ENCODE results near the gene PARD6A. TPM values are rescaled to one million over a fixed set of nuclear protein-coding genes. Genes with fewer than 3 reads are reported as not detected.
A peak's percentile ranks its signal among the peaks of the same experiment; 100 is the strongest.

Gene PARD6A
- total and polyA plus RNA-seq, 2 of the 13 experiments (the other 11 are each of a cell fraction or from before 2014, with no cell fraction given): 3.5 to 4.3 TPM

DNA sequence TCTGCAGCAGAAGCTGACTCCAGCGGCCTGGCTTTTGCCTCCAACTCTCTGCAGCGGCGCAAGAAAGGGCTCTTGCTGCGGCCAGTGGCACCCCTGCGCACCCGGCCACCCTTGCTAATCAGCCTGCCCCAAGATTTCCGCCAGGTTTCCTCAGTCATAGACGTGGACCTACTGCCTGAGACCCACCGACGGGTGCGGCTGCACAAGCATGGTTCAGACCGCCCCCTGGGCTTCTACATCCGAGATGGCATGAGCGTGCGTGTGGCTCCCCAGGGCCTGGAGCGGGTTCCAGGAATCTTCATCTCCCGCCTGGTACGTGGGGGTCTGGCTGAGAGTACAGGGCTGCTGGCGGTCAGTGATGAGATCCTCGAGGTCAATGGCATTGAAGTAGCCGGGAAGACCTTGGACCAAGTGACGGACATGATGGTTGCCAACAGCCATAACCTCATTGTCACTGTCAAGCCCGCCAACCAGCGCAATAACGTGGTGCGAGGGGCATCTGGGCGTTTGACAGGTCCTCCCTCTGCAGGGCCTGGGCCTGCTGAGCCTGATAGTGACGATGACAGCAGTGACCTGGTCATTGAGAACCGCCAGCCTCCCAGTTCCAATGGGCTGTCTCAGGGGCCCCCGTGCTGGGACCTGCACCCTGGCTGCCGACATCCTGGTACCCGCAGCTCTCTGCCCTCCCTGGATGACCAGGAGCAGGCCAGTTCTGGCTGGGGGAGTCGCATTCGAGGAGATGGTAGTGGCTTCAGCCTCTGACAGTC lies 1.3 kb downstream of the PARD6A start:
- Histone ChIP-seq H3K4me2 (ENCODE audit: low read depth, low read length) (no peak overlapping the region), H3K4me3 (replicated peaks in 1 of 3; ENCODE audit: insufficient read depth in 1 of 3, low read depth in 2 of 3, low read length in 3 of 3) (no peak overlapping the region), H4K20me1 (ENCODE audit: insufficient read depth, low read length) (0 out of 2 replicates have a peak, but pooled peaks cover 3% of the 10 kb centered on the region), H3K9me3 (ENCODE audit: low read length) (no peaks in the 10 kb centered on the region), H3K4me1 (ENCODE audit: insufficient read depth, low read length) (peaks cover 25% of the 10 kb centered on the region), H2AFZ (ENCODE audit: low read length) (no peak overlapping the region), H3K9ac (ENCODE audit: insufficient read depth, low read depth, low read length) (no peak overlapping the region), H3K36me3 (replicated peaks in 1 of 2; ENCODE audit: control insufficient read depth in 1 of 2, insufficient read depth in 2 of 2, low read length in 2 of 2) (peaks cover 5 to 13% of the 10 kb centered on the region in 2 experiments; a peak in 4 of 5 replicates), H3K27ac (ENCODE audit: extremely low read length, insufficient read depth, low read length) (no peak overlapping the region), H3K27me3 (ENCODE audit: control insufficient read depth in 1 of 2, insufficient read depth in 2 of 2, low read length in 2 of 2) (no peaks in the 10 kb centered on the region; a peak in 1 of 5 replicates), H3K79me2 (ENCODE audit: insufficient read depth, low read length) (peaks cover 11% of the 10 kb centered on the region)
- DNase-seq (ENCODE audit: low spot score): no peak
- no peak for FAIRE-seq
- no peak for ATAC-seq
- in situ Hi-C loops (cut with HindIII; ENCODE audit: extremely low pct_ligation_motif_present, low pct_unique_long_range_greater_than_20kb) (loop anchor here (10.0 kb wide), 1 partner anchor 273 kb away; the partner anchor contains the start of genes CTRL and PSMB10), intact Hi-C loops (cut with micrococcal nuclease; ENCODE audit: unreplicated experiment) (no loop called here)
- TF ChIP-seq MTA1 (CRISPR knock-in tag; IDR thresholded peaks at IDR 0.05; ENCODE audit: borderline replicate concordance) (0 out of 2 replicates have a peak, but pooled peaks have one; percentile 23), AGO2 (optimal IDR thresholded peaks at IDR 0.05; ENCODE audit: low read depth, low read length) (peak; percentile 66), CCDC6 (CRISPR knock-in tag; IDR thresholded peaks at IDR 0.05) (no peak)
- ChIA-PET CTCF (ENCODE audit: low intra/inter-chr PET ratio, low total read pairs) (no interaction called here), POLR2A (no interaction called here)
- BruUV-seq (replicated peaks): no TSS peak
- WGBS (ENCODE audit: low lambda C conversion rate): 97% methylated on average over 29 of the region's 34 CpGs

DNA sequence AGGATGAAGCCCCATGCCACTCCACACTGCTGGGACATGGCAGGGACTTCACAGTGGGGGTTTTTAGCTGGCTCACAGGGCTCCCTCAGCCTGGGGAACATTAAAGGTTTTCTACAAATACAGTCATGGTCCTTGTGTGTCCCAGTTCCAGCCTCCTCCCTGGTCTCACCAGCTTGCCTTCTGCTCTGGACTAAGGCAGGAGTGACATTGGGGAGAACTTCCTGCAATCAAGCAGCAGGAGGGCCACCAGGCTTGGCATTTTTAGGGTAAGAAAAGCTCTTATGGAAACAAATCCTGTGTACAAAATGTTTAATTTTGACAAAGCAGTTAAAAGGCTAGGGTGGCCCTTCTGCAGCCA lies 1.9 kb downstream of the PARD6A start:
- intact Hi-C loops (cut with micrococcal nuclease; ENCODE audit: unreplicated experiment): no loop called here
- Histone ChIP-seq H4K20me1 (ENCODE audit: insufficient read depth, low read length) (0 out of 2 replicates have a peak, but pooled peaks cover 3% of the 10 kb centered on the region), H3K9me3 (ENCODE audit: low read length) (no peaks in the 10 kb centered on the region), H3K79me2 (ENCODE audit: insufficient read depth, low read length) (peaks cover 11% of the 10 kb centered on the region), H2AFZ (ENCODE audit: low read length) (no peak overlapping the region), H3K36me3 (replicated peaks in 1 of 2; ENCODE audit: control insufficient read depth in 1 of 2, insufficient read depth in 2 of 2, low read length in 2 of 2) (peaks cover 5 to 9% of the 10 kb centered on the region in 2 experiments; a peak in 4 of 5 replicates), H3K9ac (ENCODE audit: insufficient read depth, low read depth, low read length) (no peak overlapping the region), H3K4me2 (ENCODE audit: low read depth, low read length) (no peak overlapping the region), H3K27me3 (ENCODE audit: control insufficient read depth in 1 of 2, insufficient read depth in 2 of 2, low read length in 2 of 2) (no peaks in the 10 kb centered on the region; a peak in 1 of 5 replicates), H3K4me1 (ENCODE audit: insufficient read depth, low read length) (peaks cover 31% of the 10 kb centered on the region), H3K4me3 (replicated peaks in 1 of 3; ENCODE audit: insufficient read depth in 1 of 3, low read depth in 2 of 3, low read length in 3 of 3) (no peak overlapping the region), H3K27ac (ENCODE audit: extremely low read length, insufficient read depth, low read length) (no peak overlapping the region)
- CTCF ChIA-PET (ENCODE audit: low intra/inter-chr PET ratio, low total read pairs): no interaction called here
- no peak for ATAC-seq
- DNase-seq (ENCODE audit: low spot score): no peak
- POLR2A ChIA-PET: no interaction called here
- in situ Hi-C loops (cut with HindIII; ENCODE audit: extremely low pct_ligation_motif_present, low pct_unique_long_range_greater_than_20kb): loop anchor here (10.0 kb wide), 1 partner anchor 272 kb away; the partner anchor contains the start of genes CTRL and PSMB10
- no peak for FAIRE-seq
- no peak for TF ChIP-seq RNF2 (conservative IDR thresholded peaks at IDR 0.05; ENCODE audit: low read depth)
- no peak for TF ChIP-seq ZNF224 (CRISPR knock-in tag; IDR thresholded peaks at IDR 0.05)
- no peak for TF ChIP-seq ZMYM2 (CRISPR knock-in tag; IDR thresholded peaks at IDR 0.05)
- no peak for TF ChIP-seq ZZZ3 (CRISPR knock-in tag; IDR thresholded peaks at IDR 0.05; ENCODE audit: borderline replicate concordance)
- TF ChIP-seq, protein P1, sequence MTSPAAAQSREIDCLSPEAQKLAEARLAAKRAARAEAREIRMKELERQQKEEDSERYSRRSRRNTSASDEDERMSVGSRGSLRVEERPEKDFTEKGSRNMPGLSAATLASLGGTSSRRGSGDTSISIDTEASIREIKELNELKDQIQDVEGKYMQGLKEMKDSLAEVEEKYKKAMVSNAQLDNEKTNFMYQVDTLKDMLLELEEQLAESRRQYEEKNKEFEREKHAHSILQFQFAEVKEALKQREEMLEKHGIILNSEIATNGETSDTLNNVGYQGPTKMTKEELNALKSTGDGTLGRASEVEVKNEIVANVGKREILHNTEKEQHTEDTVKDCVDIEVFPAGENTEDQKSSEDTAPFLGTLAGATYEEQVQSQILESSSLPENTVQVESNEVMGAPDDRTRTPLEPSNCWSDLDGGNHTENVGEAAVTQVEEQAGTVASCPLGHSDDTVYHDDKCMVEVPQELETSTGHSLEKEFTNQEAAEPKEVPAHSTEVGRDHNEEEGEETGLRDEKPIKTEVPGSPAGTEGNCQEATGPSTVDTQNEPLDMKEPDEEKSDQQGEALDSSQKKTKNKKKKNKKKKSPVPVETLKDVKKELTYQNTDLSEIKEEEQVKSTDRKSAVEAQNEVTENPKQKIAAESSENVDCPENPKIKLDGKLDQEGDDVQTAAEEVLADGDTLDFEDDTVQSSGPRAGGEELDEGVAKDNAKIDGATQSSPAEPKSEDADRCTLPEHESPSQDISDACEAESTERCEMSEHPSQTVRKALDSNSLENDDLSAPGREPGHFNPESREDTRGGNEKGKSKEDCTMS (CRISPR knock-in tag; conservative IDR thresholded peaks at IDR 0.05): no peak
- no peak for TF ChIP-seq ZNF546 (CRISPR knock-in tag; conservative IDR thresholded peaks at IDR 0.05)
- TF ChIP-seq, protein P2, sequence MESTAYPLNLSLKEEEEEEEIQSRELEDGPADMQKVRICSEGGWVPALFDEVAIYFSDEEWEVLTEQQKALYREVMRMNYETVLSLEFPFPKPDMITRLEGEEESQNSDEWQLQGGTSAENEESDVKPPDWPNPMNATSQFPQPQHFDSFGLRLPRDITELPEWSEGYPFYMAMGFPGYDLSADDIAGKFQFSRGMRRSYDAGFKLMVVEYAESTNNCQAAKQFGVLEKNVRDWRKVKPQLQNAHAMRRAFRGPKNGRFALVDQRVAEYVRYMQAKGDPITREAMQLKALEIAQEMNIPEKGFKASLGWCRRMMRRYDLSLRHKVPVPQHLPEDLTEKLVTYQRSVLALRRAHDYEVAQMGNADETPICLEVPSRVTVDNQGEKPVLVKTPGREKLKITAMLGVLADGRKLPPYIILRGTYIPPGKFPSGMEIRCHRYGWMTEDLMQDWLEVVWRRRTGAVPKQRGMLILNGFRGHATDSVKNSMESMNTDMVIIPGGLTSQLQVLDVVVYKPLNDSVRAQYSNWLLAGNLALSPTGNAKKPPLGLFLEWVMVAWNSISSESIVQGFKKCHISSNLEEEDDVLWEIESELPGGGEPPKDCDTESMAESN (CRISPR knock-in tag; conservative IDR thresholded peaks at IDR 0.05): no peak
- TF ChIP-seq IRX3 (CRISPR knock-in tag; IDR thresholded peaks at IDR 0.05; ENCODE audit: borderline replicate concordance, low read depth): no peak
- TF ChIP-seq SIN3B (IDR thresholded peaks at IDR 0.05; ENCODE audit: low read length): no peak
- no TSS peak for BruUV-seq (replicated peaks)

Data from HepG2 (cell line).